NOMO-1 (cell line): ENCODE measurements around the gene SRSF8.
"Not testable (repeated sequence)": the region's sequence is repeated elsewhere in the genome, so short reads cannot be mapped to it uniquely, and the experiment has no call there.

Experiments used
- DNase-seq, 2 experiments: peaks; one replicate each; lab custom pipeline; 2025; ENCODE audit not compliant: unreplicated experiment in 2 of 2; lab: John Stamatoyannopoulos, UW

Gene SRSF8

GRCh38 chr11:95093548-95093947 lies 26.8 kb downstream of the SRSF8 start:
- DNase-seq = no peak

GRCh38 chr11:95095858-95096587 lies 29.3 kb downstream of the SRSF8 start:
- peak; percentile 14 to 79 for DNase-seq

- no peak for DNase-seq
Measured at GRCh38 chr11:95097209-95097608, 30.5 kb downstream of the SRSF8 start.

- no peak for DNase-seq
Measured at GRCh38 chr11:95098826-95099225, 32.1 kb downstream of the SRSF8 start.

GRCh38 chr11:95100191-95100648 lies 33.5 kb downstream of the SRSF8 start:
- no peak for DNase-seq

- no peak for DNase-seq
Measured at GRCh38 chr11:95100856-95101507, 34.3 kb downstream of the SRSF8 start.

GRCh38 chr11:95101935-95102334 lies 35.2 kb downstream of the SRSF8 start:
- DNase-seq = no peak

- no peak for DNase-seq
Measured at GRCh38 chr11:95102733-95103132, 36.0 kb downstream of the SRSF8 start.

- DNase-seq = no peak
Measured at GRCh38 chr11:95103701-95104100, 37.0 kb downstream of the SRSF8 start.

GRCh38 chr11:95104121-95104830 lies 37.6 kb downstream of the SRSF8 start:
- no peak for DNase-seq

- no peak for DNase-seq
Measured at GRCh38 chr11:95104856-95105255, 38.1 kb downstream of the SRSF8 start.

GRCh38 chr11:95108159-95108611 lies 41.5 kb downstream of the SRSF8 start:
- no peak for DNase-seq

- DNase-seq = no peak
Measured at GRCh38 chr11:95108671-95109551, 42.2 kb downstream of the SRSF8 start.

- DNase-seq = not testable (repeated sequence)
Measured at GRCh38 chr11:95111471-95111870, 44.8 kb downstream of the SRSF8 start.

- DNase-seq = no peak
Measured at GRCh38 chr11:95111923-95112540, 45.3 kb downstream of the SRSF8 start.

GRCh38 chr11:95115597-95115996 lies 48.9 kb downstream of the SRSF8 start:
- no peak for DNase-seq

- no peak for DNase-seq
Measured at GRCh38 chr11:95119361-95120060, 52.8 kb downstream of the SRSF8 start.
